NCI-H128 (cell line): Measurements from ENCODE around the gene TES.
"Not testable (repeated sequence)": the region's sequence is repeated elsewhere in the genome, so short reads cannot be mapped to it uniquely, and the experiment has no call there.

Source experiments
- DNase-seq: peaks from one replicate; lab custom pipeline; 2025; ENCODE audit not compliant: unreplicated experiment; lab: John Stamatoyannopoulos, UW

Gene TES

GRCh38 chr7:116210345-116211005 lies at the start of gene TES:
TES (plus strand) TSS chr7:116210539; CDS start chr7:116210708, 169 bp downstream.
- no peak for DNase-seq

GRCh38 chr7:116161728-116162127 lies 48.6 kb upstream of the TES start:
- no peak for DNase-seq

GRCh38 chr7:116162254-116162653 lies 48.1 kb upstream of the TES start:
- DNase-seq, result no peak

- DNase-seq, result no peak
Measured at GRCh38 chr7:116162992-116163391, 47.3 kb upstream of the TES start.

GRCh38 chr7:116164552-116165306 lies 45.6 kb upstream of the TES start:
- DNase-seq, result no peak

GRCh38 chr7:116165717-116166116 lies 44.6 kb upstream of the TES start:
- DNase-seq, result no peak

- no peak for DNase-seq
Measured at GRCh38 chr7:116166156-116166555, 44.2 kb upstream of the TES start.

GRCh38 chr7:116167177-116167576 lies 43.2 kb upstream of the TES start:
- no peak for DNase-seq

GRCh38 chr7:116169060-116169459 lies 41.3 kb upstream of the TES start:
- no peak for DNase-seq

- DNase-seq, result no peak
Measured at GRCh38 chr7:116170180-116170579, 40.2 kb upstream of the TES start.

GRCh38 chr7:116171094-116171493 lies 39.2 kb upstream of the TES start:
- DNase-seq, result no peak

- no peak for DNase-seq
Measured at GRCh38 chr7:116172353-116172752, 38.0 kb upstream of the TES start.

GRCh38 chr7:116173051-116174028 lies 37.0 kb upstream of the TES start:
- peak; percentile 16 for DNase-seq

- not testable (repeated sequence) for DNase-seq
Measured at GRCh38 chr7:116175095-116175494, 35.2 kb upstream of the TES start.

GRCh38 chr7:116176226-116176625 lies 34.1 kb upstream of the TES start:
- DNase-seq, result no peak

- no peak for DNase-seq
Measured at GRCh38 chr7:116177009-116177408, 33.3 kb upstream of the TES start.

GRCh38 chr7:116180302-116180701 lies 30.0 kb upstream of the TES start:
- DNase-seq, result no peak

- DNase-seq, result no peak
Measured at GRCh38 chr7:116182023-116182422, 28.3 kb upstream of the TES start.

GRCh38 chr7:116185450-116185849 lies 24.9 kb upstream of the TES start:
- DNase-seq, result no peak

GRCh38 chr7:116185956-116186355 lies 24.4 kb upstream of the TES start:
- DNase-seq, result no peak

GRCh38 chr7:116187400-116187799 lies 22.9 kb upstream of the TES start:
- no peak for DNase-seq
